GM18498 (cell line): Measurements from ENCODE around the gene LAT.
"Not testable (repeated sequence)": the region's sequence is repeated elsewhere in the genome, so short reads cannot be mapped to it uniquely, and the experiment has no call there.

Experiments
- ATAC-seq: cut with Tn5 transposase; IDR thresholded peaks from one replicate; pipeline ENCODE4 v1.9.1; 2021; ENCODE audit warnings: mild to moderate bottlenecking, moderate library complexity; ENCODE audit not compliant: unreplicated experiment

Gene LAT

GRCh38 chr16:28977703-28978662, 6.9 kb upstream of the LAT start:
- no peak for ATAC-seq

- ATAC-seq, result not testable (repeated sequence)
Observed at GRCh38 chr16:28980330-28980729, 4.5 kb upstream of the LAT start.

- no peak for ATAC-seq
Observed at GRCh38 chr16:28980929-28981328, 3.9 kb upstream of the LAT start.

GRCh38 chr16:28981517-28981916, 3.3 kb upstream of the LAT start:
- ATAC-seq, result no peak

GRCh38 chr16:28982418-28982817, 2.4 kb upstream of the LAT start:
- ATAC-seq, result no peak

- no peak for ATAC-seq
Observed at GRCh38 chr16:28982949-28983348, 1.9 kb upstream of the LAT start.

- ATAC-seq, result no peak
Observed at GRCh38 chr16:28983644-28984043, 1.2 kb upstream of the LAT start.

- ATAC-seq, result no peak
Observed at GRCh38 chr16:28984091-28984490, 761 bp upstream of the LAT start.

GRCh38 chr16:28985211-28986041, 574 bp downstream of the LAT start:
- ATAC-seq, result no peak

- ATAC-seq, result no peak
Observed at GRCh38 chr16:28986046-28986445, 1.2 kb downstream of the LAT start.

- ATAC-seq, result no peak
Observed at GRCh38 chr16:28986492-28986891, 1.6 kb downstream of the LAT start.

- no peak for ATAC-seq
Observed at GRCh38 chr16:28987170-28987853, 2.5 kb downstream of the LAT start.

- ATAC-seq, result no peak
Observed at GRCh38 chr16:28989363-28989762, 4.5 kb downstream of the LAT start.

- no peak for ATAC-seq
Observed at GRCh38 chr16:28990375-28991040, 5.7 kb downstream of the LAT start.

- no peak for ATAC-seq
Observed at GRCh38 chr16:28991687-28992086, 6.8 kb downstream of the LAT start.

GRCh38 chr16:28992496-28992895, 7.6 kb downstream of the LAT start:
- no peak for ATAC-seq

GRCh38 chr16:28998837-28999236, 14.0 kb downstream of the LAT start:
- no peak for ATAC-seq

- no peak for ATAC-seq
Observed at GRCh38 chr16:28999577-28999976, 14.7 kb downstream of the LAT start.

GRCh38 chr16:29000019-29000418, 15.2 kb downstream of the LAT start:
- ATAC-seq, result no peak

- not testable (repeated sequence) for ATAC-seq
Observed at GRCh38 chr16:29004496-29005139, 19.8 kb downstream of the LAT start.
